Hippocampal formation (tissue), 2 donors: ENCODE measurements around the gene NT5C3A.
"Not testable (repeated sequence)": the region's sequence is repeated elsewhere in the genome, so short reads cannot be mapped to it uniquely, and the experiment has no call there.

Source experiments
- DNase-seq, 2 donors: peaks; one replicate each; lab custom pipeline; 2025; lab: John Stamatoyannopoulos, UW

Gene NT5C3A

DNA sequence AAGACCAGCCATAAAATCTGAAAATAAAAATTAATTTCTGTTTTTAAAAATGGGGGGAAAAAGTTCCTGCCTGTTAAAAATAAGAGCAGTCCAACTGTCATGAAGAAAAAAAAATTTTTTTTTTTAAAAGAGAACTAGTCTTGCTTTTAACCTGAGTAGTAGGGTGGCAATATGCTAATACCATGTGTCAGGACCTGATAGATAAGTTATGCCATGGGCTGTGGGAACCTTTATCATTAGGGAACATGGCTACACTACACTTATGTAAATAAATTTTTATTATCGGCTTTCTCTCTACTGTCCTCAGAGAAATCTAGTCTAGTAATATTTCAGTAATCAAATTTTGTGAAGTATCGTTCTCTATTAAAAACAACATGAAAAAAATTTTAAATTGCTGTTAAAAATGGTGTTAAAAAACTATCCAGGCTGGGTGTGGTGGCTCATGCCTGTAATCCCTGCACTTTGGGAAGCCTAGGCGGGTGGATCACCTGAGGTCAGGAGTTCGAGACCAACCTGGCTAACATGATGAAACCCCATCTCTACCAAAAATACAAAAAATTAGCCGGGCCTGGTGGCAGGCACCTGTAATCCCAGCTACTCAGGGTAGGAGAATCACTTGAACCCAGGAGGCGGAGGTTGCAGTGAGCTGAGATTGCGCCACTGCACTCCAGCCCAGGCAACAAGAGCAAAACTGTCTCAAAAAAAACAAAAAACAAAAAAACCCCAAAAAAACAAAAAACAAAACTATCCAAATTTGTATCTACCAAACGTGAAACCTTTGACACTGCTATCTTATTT, 20.7 kb downstream of the NT5C3A start:
- DNase-seq: no peak

GRCh38 chr7:33040803-33041516, 21.6 kb downstream of the NT5C3A start:
- DNase-seq: no peak

GRCh38 chr7:33039903-33040292, 22.7 kb downstream of the NT5C3A start:
- no peak for DNase-seq

DNA sequence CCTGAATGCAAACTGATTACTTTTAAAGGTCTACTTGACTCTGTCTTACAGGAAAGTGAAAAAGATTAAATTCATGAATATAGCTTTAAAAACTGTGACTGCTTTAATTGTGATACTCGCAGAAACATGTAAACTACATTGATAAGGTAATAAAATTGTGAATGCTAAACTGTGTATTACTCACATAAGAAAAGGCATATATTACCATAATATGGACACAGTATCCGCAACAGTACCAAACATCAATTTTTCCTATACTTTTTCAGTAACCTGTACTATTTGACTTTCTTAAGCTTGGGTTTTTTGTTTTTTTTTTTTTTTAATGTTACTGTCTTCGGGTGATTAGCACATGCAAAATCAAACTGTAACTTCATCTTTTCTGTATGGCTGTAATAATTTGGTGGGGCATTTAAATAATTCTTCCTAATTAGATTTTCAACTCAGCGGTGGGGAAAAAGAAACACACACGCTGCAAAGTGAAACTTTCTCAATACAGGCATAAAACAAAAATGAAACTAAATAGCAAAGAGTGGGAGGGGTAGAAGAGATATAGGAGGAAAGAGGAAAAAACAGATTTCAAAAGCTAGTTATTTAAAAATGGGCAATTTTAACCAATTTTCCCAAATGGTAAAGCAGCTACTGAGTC, 23.2 kb downstream of the NT5C3A start:
- DNase-seq: no peak

DNA sequence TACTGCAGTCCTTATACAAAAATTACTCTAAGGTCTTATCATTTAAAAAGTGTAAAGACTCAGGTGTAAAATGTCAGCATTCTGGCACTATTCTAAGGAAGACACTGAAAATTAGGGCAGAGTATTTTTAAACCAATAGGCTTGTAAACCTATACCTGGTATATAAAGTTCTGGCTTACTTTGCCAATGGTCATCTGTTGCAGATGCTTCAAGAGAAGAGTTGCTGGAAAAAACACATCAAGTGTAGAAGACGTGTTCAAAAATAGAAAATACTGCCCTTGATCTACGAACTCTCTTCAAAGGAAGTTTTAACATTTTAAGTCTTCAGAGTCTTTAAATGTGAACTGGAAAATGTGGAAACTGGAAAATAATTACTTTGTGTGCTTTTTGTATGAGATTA, 23.9 kb downstream of the NT5C3A start:
- DNase-seq: no peak

- DNase-seq: no peak
Measured at GRCh38 chr7:33035776-33036175, 26.8 kb downstream of the NT5C3A start.

GRCh38 chr7:33024189-33024757, 38.3 kb downstream of the NT5C3A start:
- no peak for DNase-seq

GRCh38 chr7:33012364-33012763, 50.2 kb downstream of the NT5C3A start:
- no peak for DNase-seq

GRCh38 chr7:33009734-33010133, 52.8 kb downstream of the NT5C3A start:
- no peak for DNase-seq

DNA sequence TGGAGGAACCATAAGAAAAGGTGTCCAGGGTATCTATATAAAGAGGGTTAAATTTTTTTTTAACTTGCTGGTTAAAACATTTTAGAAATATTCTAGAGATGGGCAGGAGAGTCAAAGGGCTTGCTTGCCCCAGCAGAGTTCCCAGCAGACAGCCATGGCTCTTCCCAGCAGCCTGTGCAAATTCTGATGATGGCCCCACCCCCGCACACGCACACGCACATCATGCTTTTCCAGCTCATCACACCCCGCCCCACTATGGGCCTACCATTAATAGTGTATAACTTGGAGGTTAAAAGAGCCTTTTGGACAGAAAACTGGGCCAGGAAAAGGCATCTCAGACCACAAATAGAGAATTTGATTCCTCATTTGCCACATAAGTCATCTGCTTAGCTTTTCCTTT, 56.9 kb downstream of the NT5C3A start:
- not testable (repeated sequence) for DNase-seq

DNA sequence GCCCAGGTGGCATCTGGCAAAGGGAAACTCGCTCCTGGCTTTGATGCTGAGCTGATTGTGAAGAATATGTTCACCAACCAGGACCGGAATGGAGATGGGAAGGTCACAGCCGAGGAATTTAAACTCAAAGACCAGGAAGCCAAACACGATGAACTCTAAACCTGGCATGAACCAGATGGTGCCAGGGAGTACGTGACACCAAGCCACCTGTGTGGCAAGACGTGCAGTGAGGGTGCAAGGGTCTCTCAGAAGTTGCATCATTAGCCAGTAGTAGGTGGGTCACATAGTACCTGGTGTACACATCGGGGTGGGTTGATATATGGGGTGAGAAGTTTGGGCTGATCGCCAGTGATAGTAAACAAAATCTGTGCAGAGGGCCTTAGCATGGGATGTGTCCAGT, 57.4 kb downstream of the NT5C3A start:
- DNase-seq: not testable (repeated sequence)

GRCh38 chr7:33004104-33004616, 58.4 kb downstream of the NT5C3A start:
- not testable (repeated sequence) for DNase-seq

GRCh38 chr7:33003111-33003510, 59.5 kb downstream of the NT5C3A start:
- not testable (repeated sequence) for DNase-seq

- not testable (repeated sequence) for DNase-seq
Measured at GRCh38 chr7:32999380-32999779, 63.2 kb downstream of the NT5C3A start.

DNA sequence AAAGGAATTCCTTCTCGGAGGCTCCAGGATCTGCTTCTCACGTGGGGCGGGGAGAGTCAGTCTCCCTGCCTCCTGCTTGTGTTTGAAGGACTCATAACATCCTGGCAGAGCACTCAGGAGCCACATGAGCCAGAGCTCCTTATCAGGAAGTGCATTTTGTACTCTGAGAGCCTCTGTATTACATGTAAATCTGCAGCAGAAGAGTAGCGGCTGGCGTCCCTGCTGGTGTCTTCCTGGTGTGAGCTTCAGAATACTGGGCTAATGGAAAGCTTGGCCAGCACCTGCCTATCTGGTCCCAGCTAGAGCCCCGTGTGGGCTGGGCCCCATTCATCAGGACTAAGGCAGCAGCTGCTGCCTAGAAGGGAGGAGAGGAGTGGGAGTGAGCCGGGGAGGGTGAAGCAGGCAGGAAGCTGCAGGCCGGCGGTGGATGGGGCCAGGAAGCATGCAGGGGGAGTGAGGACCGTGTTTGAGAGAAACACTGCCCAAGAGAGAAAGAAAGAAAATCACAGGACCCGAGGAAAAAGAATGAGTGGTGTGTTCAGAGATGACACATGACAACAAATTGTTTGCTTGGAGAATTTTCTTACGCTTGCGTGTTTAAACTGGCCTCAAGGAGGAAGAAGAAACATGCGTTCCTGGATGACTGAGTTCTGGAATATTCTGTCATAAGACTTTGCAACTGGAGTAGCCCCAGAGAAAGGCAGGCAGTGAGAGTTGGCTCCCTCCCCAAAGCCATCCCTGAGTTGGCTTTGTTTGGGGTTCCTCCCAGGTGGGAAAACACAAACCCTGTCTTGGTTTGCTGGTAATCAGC, 64.0 kb downstream of the NT5C3A start:
- not testable (repeated sequence) for DNase-seq

GRCh38 chr7:32997956-32998355, 64.6 kb downstream of the NT5C3A start:
- not testable (repeated sequence) for DNase-seq

DNA sequence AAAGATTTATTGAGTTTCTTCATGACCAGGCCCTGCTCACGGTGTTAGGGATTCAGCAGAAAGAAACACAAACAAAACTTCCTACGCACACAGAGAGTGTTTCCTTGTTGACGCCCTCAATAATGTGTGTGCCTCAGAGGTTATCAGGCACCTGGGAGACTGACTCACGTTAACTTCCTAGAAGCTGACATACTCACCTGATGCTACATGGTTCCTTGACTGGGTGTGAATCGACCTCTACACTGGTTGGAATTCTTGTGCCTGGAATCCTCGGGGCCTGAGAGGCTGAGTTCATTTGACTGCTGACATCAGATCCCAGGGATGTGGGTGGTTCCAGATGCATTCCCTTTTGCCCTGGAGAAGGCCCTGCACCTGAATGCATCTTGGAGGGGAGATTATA, 69.8 kb downstream of the NT5C3A start:
- DNase-seq: not testable (repeated sequence)

- DNase-seq: not testable (repeated sequence)
Measured at GRCh38 chr7:32991975-32992700, 70.4 kb downstream of the NT5C3A start.

DNA sequence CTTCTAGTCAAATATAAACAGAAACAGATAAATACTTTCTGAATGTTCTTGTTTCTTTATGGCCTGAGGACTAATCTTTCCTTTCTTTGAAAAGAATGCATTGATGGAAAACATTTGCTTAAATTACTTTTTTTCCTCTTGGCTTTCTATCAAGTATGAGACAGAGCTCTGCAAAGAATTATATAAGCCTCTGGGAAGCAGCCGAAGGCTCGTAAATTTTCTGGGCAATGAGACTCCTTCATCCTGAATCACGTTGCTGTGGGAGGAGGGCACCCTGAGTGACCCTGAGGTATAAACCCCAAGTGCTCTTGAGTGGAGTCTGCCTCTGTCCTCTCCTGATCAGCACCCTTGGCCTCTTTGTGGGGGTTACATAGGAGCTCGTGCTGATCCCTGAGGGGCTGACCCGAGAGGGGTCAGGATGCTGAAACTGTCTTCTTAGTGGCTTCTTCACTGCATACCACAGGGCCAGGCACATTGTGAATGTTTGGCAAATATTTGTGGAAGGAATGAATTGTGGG, 71.4 kb downstream of the NT5C3A start:
- DNase-seq: not testable (repeated sequence)

- DNase-seq: not testable (repeated sequence)
Measured at GRCh38 chr7:32988148-32988547, 74.4 kb downstream of the NT5C3A start.
